ENCODE results near the gene SETSIP.

GRCh38 chr1:92051948-92052347, 23.3 kb downstream of the SETSIP start:
- TF ChIP-seq POLR2AphosphoS5 (IDR thresholded peaks at IDR 0.05; ENCODE audit: low read depth, low read length) (no peak), POLR2A (IDR thresholded peaks at IDR 0.05; ENCODE audit: low read depth, low read length) (no peak), TAF1 (IDR thresholded peaks at IDR 0.05; ENCODE audit: borderline replicate concordance, low read depth, low read length) (no peak)
